GM11168 (cell line): ENCODE data around the gene PRMT7.

Source experiments
- in situ Hi-C: fragments of 300-500 bp; cut with MboI; formaldehyde crosslinking; loops from one replicate; pipeline ENCODE4 v1.12.0; 2022; ENCODE audit warnings: low sequenced_read_pairs; ENCODE audit not compliant: unreplicated experiment

PRMT7 gene

DNA sequence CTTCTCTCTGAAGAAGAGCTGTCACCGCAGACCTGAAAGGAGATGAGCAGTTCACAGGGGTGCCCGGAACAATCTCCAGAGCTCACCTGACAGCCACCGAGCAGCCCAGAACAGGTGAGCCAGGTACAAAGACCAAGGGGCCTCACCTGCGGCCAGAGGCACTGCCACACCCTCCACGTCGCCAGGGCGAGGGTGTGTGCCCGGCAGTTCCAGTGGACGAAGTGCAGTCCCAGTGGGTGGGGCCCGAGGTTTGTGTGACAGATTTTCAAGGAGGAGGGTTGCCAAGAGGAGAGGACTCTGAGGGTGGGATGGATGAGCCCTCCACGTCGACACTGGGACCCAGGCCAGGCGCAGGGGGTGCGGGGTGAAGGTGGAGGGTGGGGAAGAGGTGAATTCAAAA, 75.8 kb downstream of the PRMT7 start:
- in situ Hi-C loops: no loop called here

DNA sequence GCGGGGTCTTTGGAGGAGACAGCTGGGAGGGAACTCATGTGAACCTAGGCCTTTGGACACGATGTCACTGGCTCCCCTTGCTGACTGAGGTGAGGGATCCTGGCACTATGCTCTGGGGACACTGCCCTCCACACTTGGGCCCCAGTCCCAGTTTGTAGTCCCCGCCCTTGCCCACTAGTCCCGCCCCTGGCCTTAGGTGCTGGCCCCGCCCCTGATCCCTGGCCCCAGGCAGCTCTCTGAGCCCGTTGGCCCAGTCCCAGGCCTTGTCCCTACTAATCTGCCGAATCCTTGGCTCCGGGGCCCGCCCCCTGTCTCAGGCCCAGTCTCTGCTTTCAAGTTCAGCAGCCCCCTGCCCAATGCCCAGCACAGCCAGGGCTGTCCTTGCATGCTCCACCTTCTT, 76.5 kb downstream of the PRMT7 start:
- in situ Hi-C loops: no loop called here

DNA sequence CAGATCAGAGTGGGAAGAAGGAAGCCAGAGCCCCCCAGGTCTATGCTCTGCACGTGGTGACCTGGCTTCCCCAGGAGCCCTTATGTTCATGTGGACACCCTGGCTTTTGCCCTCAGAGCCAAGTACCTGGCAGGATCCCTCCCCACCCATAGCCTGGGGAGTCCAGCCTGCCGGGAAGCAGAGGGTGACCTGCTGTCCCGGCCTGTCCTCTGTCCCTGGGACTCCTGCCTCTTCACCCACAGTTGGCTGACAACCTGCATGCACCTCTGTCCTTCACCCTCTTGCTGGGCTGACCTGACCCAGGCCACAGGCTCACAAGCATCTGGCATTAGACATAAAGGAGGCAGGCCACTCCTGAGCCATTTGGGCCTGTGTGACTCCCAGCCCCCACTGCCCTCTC, 77.3 kb downstream of the PRMT7 start:
- in situ Hi-C loops: no loop called here

DNA sequence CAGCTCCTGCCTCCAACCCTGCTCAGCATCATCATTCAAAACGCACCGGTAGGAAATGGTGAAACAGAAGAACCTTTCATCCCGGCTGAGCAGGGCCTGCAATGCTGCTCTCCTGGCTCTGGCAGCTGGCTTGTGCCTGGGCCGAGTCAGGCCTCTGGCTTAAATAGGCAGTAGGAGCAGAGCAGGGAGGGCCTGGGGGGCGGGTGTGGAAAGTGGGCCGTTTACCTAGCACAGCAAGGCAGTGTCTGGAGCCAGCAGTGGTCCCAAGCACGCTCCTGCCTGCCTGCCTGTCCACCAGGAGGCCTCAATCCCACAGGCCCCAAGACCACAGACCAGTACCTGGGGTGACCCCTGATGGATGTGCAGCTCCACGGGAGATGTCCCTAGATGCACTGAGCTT, 78.2 kb downstream of the PRMT7 start:
- in situ Hi-C loops: no loop called here

DNA sequence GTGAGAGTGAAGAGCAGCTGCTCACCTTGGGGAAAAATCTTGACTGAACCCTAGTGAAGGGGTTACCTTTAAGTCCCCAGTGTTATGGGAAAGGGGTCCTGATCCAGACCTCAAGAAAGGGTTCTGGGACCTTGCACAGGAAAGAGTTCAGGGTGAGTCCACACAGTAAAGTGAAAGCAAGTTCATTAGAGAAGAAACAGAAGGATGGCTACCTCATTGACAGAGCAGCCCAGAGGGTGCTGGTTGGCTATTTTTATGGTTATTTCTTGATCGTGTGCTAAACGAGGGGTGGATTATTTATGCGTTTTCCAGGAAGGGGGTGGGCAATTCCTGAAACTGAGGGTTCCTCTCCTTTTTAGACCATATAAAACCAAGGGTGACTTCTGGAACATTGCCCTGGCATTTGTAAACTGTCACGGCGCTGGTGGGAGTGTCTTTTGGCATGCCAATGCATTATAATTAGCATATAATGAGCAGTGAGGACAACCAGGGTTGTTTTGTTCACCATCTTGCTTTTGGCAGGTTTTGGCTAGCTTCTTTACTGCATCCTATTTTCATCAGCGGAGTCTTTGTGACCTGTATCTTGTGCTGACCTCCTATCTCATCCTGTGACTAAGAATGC, 79.0 kb downstream of the PRMT7 start:
- in situ Hi-C loops: no loop called here

DNA sequence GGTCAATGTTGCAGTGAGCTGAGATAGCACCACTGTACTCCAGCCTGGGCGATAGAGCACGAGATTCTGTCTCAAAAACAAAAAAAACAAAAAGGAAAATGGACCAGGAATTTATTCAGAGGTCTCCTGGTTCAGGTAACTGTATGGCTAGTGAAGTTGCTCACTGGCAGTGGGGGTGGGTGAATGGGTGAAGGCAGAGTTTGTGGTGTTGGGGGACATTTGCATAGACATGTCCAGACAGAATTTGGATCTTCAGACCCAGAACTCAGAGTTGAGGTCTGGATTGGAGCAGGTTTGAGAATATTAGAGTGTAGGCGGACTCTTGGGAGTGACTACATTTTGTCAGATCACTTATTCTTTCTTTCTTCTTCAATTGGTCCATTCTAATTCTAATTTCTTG, 82.5 kb downstream of the PRMT7 start:
- in situ Hi-C loops: no loop called here

DNA sequence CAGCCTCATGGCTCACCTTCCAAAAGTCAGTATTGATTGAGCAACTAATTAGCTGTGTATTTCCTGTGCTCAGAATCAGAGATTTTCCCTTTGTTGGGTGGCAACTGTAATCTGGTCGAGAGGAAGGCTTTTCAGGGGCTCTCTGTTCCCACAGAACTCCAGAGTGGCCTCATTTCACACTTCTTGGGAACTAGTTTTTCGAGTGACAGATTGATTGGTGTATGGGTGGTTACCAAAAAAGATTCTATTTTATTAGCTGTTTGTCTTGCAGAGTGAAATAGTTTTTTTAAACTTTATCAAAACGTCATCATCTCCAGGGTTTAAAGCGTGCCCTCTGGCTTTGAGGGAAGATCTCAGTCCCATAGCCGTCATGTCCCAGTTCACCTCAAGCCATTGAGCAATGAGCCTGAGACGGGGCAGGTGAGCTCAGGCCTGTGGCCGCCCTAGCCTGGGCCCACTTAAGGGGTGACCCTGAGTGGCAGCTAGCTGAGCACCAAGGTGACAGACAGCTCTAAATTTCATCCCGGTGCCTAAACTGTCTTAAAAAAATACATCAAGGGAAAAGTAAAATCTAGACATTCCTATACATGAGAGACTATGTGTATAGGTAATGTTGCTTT, 84.5 kb downstream of the PRMT7 start:
- in situ Hi-C loops: no loop called here

DNA sequence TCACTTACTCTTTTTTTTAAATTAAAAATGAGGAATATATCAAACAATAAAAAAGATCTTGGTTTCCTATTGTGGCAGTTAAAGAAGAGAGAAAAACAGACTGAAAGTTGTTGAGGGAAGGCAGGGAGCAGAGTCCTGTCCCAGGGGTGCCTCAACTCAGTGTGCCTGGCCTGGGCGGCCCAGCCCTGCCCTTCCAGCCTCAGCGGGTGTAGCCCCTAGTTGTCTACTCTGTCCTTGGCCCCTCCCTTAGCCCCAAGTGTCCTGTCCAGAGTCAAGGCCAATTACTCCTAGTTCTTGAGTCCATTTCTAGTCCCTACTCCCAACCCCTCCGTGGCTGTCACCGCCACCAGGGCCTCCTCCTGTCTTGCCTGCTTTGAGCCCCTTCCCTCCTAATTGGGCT, 85.0 kb downstream of the PRMT7 start:
- in situ Hi-C loops: no loop called here

DNA sequence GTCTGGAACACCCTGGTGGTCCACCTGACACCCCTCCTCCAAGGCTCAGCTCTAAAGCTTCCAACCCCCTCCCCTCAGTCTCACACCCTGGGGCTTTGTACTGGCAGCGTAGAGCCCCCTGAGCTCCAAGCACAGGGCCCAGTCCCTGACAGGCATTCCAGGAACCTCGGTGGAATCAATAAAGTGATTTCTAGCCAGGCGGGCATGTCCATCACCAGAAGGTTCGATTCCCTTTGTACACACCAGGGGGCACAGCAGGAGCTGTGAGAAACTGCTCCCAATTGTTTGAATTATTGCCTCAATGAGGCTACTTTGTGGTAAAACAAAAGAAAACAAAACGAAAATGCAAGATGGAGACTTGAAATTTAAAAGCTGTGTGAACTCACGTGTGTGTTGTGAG, 85.7 kb downstream of the PRMT7 start:
- in situ Hi-C loops: no loop called here

DNA sequence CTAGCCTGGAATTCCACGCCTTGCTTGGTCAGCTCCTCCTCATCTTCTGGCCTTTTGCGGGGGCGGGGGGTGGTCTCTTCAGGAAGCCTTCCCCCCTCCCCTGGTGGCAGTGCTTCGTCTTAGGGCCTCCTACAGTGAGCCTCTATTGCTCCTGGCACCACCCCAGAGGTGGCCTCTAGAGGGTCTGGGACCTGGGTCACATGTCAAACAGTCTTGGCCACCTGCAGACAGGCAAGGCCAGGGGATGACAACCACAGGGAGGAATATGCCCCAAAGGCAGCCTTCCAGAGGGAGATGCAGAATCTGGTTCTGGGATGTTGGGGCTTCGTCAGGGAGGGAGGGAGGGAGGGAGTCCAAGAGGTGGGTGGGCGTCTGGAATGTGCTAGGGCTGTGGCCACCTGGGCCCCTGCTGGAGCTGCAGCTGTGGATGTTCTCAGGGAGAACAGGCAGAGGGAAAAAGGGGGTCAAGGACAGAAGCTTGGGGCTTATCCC, 86.9 kb downstream of the PRMT7 start:
- in situ Hi-C loops: no loop called here

DNA sequence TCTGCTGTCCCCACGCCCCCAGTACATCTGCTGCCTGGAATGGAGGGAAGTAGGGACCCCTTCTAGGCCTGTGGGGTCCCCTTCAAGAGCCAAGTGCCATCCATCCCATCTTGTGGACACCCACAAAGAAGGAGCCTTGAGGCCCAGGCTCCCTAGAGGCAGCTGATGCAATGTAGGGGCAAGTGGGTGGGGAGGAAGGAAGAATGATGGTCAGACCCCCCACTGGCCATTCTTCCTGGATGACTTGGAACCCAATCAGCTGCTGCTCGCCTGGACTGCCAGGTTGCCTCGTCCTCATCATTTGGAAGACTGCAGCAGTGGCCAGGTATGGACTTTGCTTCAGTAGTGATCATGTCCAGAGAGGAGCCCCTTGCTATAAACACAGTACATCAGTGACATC, 88.6 kb downstream of the PRMT7 start:
- in situ Hi-C loops: no loop called here

DNA sequence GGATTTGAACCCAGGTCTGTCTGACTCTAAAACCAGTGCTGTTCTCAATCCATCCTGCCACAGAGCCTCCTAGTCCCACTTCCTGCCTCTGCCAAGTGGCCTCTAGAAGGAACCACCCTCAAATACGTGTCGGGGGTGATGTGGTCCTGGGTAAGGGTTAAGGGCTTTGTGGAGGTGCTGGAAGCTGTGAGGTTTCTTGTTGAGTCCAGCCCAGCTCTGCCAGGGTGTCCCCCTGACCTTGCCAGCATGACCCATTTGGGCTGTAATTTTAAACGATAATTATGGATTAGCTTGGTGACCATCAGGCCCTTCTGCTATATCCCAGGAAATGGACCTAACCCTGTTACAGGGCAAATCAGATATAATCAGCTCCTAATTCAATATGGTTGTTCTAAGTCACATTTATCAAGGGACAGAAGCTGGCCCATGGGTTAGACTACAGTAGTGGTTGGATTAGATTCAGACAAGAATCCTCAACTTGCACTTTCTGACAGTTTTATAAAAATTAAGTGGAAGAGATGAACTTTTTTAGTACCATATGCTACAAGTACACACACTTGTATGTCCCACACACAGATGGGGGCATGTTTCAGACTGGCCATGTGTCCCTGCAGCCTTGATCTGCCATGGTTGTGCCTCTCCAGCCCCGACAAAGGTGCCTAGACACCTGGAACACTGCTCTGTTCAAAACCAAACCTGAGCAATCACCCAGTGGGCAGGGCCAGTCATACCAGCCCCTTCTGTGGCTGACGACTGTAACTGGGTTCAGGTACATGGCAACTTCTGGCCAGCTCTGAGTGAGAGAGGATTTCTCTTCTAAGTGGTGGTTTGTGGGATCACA, 89.5 kb downstream of the PRMT7 start:
- in situ Hi-C loops: no loop called here

DNA sequence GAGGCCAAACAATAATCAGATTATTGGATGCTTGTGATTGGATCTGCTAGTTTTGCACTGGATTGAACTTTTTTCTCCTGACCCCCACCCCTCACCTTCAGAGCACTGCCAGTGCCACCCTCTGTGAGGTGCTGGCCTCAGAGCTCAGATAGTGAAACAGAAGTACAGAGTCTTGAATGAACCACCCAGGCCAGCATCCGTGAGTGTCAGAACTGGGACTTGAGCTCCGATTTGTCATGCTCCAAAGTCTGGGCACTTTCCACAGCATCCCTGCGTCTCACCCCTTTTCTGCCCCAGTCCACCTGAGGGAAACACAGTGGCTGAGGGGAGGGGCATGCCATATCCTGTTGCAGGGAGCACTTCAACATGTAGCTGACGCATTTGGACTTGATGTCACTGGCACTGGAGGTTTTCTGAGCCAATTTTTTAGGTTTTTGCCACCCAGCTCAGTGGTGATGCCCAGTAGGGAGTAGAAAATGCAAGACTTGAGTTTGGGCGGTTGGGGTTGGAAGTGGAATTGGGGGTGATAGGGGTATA, 90.2 kb downstream of the PRMT7 start:
- in situ Hi-C loops: no loop called here

DNA sequence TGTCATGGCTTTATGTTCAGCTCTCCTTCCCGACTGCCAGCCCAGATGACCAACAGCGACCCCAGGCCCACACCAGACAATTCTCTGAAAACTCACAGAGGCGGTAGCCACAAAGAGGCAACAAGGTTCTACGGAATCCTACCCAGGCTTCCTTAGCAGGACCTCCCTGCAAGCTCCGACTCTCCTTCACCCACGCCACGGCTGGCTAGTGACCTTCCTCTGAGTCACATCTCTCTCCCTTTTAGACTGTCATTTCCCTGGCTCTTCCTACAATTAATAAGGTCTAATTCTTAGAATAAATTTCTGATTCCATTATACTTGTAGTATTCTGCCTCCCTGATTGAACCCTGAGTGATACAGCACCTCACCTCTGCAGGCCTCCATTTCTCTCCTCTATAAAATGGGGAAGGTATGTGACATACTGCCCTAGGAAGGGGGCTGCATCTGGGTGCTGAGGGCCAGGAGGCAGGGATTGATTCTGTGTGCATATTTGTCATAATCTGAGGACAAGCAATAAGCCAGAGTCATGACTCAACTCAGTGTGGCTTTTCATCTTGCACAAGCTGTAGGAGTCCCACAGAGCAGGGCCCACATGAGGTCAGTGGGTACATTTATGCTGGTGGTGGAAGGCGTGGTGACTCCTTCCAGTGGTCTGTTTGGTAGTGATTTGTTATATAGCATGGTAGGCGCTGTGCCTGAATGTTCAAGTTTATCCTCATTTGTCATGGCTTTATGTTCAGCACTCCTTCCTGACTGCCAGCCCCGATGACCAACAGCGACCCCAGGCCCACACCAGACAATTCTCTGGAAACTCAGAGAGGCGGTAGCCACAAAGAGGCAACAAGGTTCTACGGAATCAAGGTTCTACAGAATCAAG, 91.3 kb downstream of the PRMT7 start:
- in situ Hi-C loops: no loop called here

DNA sequence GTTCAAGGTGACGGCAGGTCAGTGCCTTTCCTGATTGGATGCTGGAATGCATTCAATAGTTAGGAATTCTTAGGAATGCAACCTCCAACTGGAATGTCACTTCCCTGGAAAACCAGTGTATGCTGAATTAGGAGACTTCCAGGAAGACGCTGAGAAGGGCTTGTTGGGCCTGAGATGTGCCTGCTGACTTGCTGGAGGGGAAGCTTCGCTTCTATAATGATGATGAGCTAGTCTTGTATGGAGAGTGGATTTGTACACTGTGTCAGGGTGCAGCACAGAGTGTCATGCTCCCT, 91.9 kb downstream of the PRMT7 start:
- in situ Hi-C loops: no loop called here

DNA sequence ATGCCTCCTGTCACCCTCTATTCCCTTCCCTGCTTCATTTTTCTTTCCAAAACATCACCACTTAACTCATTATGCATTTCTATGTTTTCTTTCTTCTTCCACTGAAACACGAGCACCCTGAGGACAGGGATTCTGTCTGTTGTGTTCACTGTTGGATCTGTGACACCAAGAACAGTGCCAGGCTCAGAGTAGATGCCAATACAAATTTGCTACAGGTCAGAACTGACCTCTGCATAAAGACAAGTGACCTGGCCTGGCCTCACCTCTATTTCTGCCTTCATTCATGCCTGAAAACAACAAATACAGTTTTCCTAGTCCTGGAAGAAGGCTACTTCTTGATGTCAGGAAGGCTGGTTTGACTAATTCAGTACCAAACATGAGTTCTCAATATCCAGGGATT, 92.4 kb downstream of the PRMT7 start:
- in situ Hi-C loops: no loop called here

DNA sequence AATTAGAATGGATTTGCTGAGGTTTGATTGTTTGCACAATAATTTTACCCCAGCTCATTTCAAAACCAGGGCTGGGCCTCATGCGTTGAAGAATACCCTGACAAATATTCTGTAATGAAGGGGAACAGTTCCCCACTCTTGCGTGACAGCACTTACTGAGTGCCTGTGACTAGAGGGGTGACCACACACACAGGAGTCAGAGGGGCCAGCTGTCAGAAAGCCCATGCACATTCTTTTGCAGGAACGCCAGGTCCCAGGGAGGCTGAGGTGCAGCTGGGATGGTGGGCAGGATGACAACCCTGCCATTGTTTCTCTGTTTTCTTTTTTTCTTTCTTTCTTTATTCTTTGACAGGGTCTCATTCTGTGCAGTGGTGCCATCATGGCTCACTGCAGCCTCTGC, 92.9 kb downstream of the PRMT7 start:
- in situ Hi-C loops: no loop called here

DNA sequence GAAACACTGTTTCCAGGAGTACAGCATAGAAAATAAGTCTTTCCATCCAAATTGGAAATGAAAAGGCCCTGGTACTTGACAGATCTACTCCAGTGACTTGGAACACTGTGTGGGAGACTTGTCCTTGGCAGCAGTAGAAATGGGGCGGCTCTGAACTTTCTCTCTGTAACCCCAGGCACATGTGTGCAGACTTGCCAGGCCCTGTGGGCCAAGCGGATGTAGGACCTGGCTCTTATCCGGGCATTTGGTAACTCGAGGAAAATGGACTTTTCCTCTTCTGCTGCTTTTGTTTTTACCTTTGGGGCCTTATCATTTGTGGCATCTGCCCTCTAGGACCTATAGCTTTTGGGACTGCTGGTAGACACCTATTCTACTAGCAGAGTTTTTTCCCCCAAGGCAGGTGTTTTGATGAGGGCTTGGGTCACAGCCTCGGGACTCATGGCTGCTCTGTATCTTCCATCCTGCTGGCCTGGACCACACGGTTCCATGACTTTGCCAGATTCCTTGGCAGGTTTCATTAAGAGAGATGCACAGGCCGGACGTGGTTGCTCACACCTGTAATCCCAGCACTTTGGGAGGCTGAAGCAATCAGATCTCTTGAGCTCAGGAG, 94.0 kb downstream of the PRMT7 start:
- in situ Hi-C loops: no loop called here

DNA sequence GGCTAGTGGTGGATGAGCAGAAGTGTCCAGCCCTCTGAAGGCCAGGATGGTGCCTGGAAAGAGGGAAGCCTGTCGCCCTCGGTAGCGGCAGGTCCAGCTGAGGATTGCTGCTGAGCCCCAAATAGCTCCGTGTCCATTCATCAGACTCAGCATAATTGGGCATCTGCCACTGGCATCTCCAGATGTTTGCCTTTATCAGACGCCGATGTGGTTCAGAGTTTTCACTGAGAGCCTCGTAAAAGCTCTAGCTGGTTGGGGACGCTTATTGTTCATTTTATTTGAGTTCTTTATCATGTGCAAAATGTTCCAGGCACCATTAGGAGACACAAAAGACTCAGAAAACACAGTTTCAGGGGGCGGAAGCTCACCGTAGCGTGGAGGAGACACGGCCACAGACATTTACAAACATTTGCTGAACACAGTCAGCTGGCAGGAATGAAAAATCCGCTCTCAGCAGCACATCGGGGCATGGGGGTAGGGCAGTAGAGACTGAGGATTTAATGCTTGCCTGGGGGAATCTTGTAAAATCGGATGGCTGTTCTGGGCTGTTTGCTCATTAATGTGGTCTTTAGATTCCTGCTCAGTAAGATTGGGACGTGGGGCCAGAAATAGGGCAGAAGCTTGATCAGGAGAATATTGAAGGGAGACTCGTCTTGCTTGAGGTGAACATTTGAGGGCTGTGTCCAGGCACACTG, 95.8 kb downstream of the PRMT7 start:
- in situ Hi-C loops: no loop called here
